Vagina (tissue), 2 donors: ENCODE measurements around the gene KCTD11.

Experiments used
- POLR2A ChIP-seq, 2 donors: fragments of 450-650 bp; IDR thresholded peaks; one replicate each; pipeline ENCODE4 v1.6.1; 2017; ENCODE audit warnings: antibody characterized with exemption in 2 of 2, mild to moderate bottlenecking in 2 of 2, moderate library complexity in 2 of 2
- POLR2AphosphoS5 ChIP-seq, 2 donors: sonication (generic); formaldehyde crosslinking; IDR thresholded peaks; one replicate each; pipeline ENCODE4 v1.9.0; 2017; ENCODE audit warnings: antibody characterized with exemption in 2 of 2, mild to moderate bottlenecking in 2 of 2, low read depth in 1 of 2; ENCODE audit not compliant: insufficient read depth in 1 of 2

- TF ChIP-seq POLR2A (IDR thresholded peaks at IDR 0.05) (no peak), POLR2AphosphoS5 (IDR thresholded peaks at IDR 0.05; ENCODE audit: insufficient read depth in 1 of 2, low read depth in 1 of 2) (no peak)
These were observed 19.9 kb upstream of the KCTD11 start for GRCh38 chr17:7332111-7332510.
